PC-3 (cell line): ENCODE data around the gene TMC3.

Source experiments
- EZH2 ChIP-seq: fragments of 300-600 bp; sonication (generic); IDR thresholded peaks from one replicate; pipeline ENCODE4 v1.6.1; 2017; ENCODE audit warnings: antibody characterized with exemption, mild to moderate bottlenecking, low read length; ENCODE audit not compliant: unreplicated experiment
- EZH2phosphoT487 ChIP-seq: fragments of 300-600 bp; sonication (generic); IDR thresholded peaks from 2 replicates; pipeline ENCODE4 v1.6.1; 2018; ENCODE audit warnings: mild to moderate bottlenecking, antibody characterized with exemption, low read length, borderline replicate concordance
- TF ChIP-seq, protein P1 (sequence below): fragments of 300-600 bp; sonication (generic); conservative IDR thresholded peaks from 2 replicates; pipeline ENCODE4 v1.5.1; 2017; ENCODE audit warnings: antibody characterized with exemption, low read depth, mild to moderate bottlenecking, low read length

DNA sequence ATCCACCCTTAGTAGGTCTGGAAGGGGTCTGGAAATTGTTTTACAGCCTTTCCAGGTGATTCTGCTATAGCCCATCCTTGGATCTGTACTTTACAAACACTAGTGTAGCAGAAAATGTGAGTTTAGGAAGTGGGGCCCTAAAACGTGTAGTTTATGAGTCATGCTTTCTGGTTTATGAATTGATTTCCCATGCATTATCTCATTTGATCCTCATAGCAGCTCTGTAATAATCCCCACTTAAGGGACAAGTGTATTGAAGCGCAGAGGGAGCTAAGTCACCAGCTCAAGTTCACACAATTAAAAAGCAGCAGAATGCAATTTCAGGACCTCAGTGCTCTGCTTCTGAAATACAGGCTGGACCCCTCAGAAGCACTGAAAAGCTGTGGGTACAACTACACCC, 27.4 kb downstream of the TMC3 start:
- TF ChIP-seq EZH2: no peak
- TF ChIP-seq, protein P1, sequence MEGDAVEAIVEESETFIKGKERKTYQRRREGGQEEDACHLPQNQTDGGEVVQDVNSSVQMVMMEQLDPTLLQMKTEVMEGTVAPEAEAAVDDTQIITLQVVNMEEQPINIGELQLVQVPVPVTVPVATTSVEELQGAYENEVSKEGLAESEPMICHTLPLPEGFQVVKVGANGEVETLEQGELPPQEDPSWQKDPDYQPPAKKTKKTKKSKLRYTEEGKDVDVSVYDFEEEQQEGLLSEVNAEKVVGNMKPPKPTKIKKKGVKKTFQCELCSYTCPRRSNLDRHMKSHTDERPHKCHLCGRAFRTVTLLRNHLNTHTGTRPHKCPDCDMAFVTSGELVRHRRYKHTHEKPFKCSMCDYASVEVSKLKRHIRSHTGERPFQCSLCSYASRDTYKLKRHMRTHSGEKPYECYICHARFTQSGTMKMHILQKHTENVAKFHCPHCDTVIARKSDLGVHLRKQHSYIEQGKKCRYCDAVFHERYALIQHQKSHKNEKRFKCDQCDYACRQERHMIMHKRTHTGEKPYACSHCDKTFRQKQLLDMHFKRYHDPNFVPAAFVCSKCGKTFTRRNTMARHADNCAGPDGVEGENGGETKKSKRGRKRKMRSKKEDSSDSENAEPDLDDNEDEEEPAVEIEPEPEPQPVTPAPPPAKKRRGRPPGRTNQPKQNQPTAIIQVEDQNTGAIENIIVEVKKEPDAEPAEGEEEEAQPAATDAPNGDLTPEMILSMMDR: no peak
- no peak for TF ChIP-seq EZH2phosphoT487
